GM18870 (cell line): ENCODE data around the gene FNDC3B.

ENCODE experiments used
- ATAC-seq: cut with Tn5 transposase; IDR thresholded peaks from one replicate; pipeline ENCODE4 v1.9.1; 2021; ENCODE audit warnings: moderate library complexity; ENCODE audit not compliant: unreplicated experiment

The FNDC3B gene

DNA sequence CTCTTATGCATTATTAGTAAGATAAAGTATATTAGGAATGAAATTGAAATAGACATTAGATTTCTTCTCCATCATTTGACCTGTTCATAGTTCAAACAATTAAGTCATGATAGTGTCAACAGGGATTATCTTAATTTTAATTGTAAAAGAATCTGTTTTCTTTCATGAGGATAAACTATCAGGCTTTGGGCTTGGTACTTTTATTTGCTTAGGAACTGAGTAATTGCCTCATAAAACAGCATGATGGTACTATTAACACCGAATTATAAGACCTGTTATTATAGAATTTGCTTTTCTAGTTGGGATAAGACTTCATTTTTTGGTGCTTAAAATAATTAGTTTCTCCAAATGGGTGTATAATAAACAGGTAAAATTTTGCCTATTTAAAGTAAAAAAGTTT is 71.8 kb downstream of the FNDC3B start:
- no peak for ATAC-seq

DNA sequence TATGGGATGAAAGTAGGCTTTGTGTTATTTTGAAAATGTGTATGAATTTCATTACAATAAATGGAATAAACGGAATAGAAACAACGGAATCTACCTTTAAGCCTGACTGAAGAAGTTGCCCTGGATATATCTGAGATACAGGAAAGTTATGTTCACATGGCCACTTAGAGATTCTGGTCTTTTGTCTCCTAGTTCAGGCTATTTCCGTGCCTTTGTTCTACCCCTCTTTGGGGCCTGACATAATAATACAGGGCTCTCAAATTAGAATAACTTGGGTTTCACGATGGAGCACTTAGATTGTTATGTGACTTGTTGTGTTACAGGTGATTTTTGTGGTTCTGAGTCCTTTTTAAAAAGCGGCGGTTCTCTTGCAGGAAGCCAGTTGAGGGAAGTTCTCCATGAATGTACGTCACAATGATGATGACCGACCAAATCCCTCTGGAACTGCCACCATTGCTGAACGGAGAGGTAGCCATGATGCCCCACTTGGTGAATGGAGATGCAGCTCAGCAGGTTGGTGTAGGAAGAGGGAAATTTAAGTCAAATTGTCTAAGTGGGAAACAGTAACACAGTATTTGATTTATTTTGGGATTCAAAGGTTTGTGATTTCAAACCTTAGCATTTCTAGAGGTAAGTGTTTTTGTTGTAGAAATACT is 72.8 kb downstream of the FNDC3B start:
- no peak for ATAC-seq

DNA sequence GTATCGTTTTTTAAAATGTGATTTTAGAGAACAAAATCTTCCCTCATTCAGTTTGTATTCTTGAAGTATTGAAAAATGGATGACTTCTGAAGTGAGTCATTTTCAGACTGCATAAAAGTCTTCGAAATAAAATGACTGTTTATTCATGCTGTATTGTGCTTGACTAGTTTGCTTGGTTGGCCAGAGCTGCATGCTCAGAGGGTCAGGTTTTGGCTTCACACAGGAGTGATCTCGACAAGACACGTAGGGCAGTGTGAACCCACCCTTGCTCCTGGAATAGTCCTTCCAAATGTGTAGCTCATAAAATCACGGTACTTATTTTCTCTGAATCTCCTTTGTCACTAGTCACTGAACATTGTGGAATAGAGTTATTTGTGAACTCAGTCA is 73.3 kb downstream of the FNDC3B start:
- no peak for ATAC-seq

DNA sequence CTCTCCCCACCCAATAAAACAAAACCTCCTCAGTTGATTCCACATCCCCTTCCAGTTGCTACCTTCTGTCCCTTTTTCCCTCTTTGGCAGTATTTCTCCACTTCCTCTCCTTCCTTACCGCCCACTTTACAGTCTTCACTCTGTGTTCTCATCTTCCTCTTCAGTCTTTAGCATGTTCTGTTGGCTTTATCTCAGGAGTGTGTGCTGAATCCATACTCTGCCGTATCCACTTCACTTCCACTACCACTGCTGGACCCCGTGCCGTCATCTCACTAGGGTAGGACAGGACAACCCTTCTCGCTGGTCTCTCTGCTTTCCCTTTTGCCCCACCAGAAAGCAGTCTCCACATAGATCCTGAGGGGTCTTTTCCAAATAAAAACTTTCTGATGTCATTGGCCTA is 74.3 kb downstream of the FNDC3B start:
- no peak for ATAC-seq

DNA sequence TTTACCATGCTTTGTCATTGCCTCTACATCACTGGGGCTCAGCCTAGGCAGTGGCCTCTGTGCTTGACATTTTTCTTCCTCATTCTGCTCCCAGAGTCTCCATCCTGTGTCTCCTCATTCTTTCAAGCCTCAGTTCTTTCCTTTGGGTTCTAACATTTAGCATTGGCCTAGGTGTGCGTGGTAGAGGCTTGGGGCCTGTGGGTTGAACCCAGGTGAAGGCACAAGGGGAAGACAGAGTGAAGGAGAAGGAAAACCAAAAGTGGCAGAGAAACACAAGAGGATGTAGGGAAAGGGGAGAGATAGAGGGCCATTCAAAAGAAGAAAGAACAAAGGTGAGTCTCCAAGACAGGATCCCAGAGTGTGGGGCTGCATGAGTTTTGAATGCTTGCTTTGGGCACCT is 75.7 kb downstream of the FNDC3B start:
- no peak for ATAC-seq

DNA sequence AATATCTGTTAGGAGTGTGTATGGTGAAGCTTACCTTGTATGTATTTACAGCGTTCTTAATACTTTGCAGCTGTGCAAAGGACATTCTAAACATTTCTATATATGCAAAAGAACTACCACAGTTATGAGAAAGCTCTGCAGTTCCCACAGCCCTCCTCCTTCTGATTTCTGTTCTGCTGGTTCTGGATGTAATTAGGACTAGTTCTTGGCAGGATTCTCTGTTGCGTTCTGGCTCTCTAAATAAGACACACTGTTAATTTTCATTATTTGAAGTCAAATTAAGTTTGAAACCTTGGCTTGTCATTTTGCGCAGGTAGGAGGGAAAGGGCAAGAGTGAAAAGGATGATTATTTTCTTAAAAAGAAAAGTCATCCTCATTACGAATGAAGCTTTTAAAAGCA is 76.4 kb downstream of the FNDC3B start:
- ATAC-seq, result no peak

DNA sequence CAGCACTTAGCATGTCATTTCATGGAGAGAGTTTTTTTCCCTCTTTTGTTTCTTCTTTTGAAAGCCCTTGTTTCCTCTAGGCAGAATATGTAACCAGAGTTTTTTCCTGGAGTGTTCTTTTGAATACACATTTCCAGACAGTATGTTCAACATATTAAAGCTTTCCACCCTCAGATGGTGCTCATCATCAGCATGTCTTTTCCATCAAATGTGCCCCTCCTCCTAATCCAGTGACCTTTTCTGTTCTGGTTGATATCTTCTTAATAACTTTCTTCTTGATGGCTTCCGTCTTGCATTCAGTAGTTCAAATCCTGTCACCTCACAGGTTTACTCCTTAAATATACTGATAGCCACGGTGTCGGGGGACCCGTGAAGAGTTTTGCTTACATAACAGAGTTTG is 78.6 kb downstream of the FNDC3B start:
- no peak for ATAC-seq

DNA sequence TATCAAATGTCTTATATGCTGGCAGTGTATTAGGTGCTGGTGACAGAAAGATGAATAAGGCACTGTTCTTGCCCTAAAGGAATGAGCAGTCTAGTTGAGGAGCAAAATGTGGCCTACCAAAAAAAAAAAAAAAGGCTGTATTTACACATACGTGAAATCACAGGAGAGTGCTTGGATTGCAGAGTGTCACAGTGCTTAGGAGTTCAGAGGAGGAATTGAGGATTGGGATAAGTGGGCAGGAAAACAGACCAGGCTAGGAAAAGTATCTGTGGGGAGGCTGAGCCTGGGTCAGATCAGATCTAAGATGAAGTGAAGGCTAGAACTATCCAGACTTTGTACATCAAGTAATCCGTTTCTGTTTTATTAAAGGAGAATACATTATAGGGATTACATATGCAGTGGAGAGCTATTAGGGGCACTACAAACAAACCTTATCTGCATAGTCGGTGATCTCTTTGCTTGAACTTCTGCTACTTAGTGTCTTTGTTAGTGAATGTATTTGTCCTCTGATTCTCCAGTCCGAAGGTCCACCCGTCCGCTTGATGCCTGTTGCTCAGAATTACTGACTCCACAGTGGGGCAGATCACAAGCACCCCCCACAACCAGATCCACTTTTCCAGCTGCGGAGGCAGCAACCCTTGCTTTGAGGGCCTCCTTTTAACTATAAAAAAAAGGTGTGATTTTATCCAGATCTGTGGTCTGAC is 80.0 kb downstream of the FNDC3B start:
- no peak for ATAC-seq

DNA sequence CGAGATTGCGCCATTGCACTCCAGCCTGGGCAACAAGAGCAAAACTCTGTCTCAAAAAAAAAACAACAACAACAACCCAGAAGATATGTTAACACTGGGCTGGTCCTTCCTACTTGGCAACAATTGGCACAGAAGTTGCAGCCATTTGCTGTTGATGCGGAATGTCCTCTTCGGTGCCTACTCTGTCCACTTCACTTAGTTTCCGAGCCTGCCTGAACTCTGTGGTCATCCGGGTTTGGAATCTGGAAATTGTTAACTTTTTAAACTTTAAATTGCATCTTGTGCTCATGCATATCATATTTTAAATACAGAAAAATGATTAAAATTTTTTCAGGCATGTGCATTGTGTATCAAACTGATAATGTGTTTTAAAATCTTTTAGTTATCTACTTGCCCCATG is 81.5 kb downstream of the FNDC3B start:
- no peak for ATAC-seq

DNA sequence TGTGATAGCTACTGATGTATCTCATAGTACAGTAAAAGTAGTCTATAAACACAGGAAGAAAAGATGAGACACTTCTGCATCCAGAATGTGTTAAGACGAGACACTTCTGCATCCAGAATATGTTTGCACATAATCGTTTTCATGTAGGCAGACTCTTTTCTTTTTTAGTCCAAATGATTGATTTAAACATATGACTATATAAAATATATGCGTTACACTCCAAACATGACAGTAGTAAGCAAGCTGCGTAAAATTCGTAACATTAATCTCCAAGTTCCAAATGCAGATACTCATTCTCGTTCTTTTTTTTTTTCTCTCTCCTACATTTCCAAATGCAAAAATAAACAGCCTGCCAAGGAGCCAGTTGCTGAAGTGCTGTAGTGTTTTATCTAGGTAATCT is 82.6 kb downstream of the FNDC3B start:
- ATAC-seq, result no peak

DNA sequence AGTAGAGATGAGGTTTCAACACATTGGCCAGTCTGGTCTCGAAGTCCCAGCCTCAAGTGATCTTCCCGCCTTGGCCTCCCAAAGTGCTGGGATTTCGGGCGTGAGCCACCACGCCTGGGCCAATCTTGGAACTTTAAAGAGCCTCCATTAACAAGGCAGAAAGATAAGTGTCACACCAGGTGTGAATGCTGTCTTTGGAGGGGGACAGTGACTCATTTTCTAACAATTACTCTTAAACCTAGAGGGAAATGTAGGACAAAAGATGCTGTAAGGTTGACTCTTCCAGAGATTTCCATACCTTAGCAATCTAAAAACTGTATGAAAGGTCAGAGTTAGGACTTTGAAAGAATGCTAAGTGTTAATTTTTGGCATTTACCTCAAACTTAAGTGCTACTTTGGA is 84.9 kb downstream of the FNDC3B start:
- ATAC-seq, result no peak

DNA sequence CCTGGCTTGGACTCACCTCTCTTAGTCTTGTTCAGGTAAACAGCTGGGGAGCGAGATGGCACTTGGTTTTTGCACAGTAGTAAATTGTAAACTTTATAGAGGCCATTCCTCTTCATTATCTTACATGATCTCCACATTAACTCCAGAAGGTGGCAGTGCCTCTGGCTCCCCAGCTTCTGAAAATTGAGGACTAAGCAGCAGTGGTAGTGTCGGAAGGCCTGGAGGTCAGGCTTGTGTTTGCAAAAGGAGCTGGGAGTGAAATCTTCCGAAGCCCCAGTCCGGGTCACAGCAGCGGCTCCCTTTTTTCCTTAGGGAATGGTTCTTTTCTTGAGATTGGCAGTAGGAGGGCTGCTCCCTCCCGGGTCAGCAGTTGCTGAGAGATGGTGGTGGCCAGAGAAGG is 85.7 kb downstream of the FNDC3B start:
- no peak for ATAC-seq

DNA sequence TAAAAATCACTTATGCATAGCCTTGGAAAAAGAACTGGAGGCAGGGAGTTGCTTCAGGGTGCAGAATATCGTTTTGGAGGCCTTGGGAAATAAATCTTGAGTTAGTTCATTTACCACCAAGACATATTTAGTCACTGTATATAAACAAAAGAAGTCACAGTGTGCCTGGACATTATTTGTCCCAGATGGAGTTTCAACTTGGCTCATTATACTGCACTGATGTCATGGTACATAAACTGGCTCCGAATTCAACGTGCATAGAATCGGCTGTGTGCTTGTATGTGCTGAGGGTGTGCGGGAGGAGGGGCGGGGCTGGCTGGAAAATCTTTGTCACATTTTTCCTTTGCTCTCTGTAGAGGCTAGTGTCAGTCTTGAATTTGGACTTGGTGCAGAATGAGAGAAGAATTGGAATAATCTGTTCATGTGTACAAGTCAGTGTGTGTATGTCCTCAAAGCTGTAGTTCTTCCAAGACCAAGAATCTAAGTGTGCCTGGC is 86.6 kb downstream of the FNDC3B start:
- ATAC-seq, result no peak

DNA sequence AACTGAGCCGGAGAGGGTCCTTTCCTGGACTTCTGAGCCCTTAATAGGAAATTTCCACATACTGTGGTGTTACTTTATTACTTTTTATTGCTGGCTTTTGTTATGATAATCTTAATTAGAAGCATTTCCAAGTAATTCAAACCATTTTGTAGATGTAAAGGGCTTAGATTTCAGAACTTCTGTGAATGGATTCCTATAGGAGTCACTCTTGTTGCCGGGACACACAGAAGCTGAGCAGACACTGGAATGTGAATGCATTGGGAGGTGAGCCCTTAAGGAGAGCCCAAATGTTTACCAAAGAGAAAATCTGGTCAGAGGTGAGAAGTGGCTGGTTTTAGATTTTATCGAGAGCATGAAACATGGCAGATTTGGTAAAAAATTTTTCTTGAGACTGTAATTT is 87.4 kb downstream of the FNDC3B start:
- ATAC-seq, result no peak

DNA sequence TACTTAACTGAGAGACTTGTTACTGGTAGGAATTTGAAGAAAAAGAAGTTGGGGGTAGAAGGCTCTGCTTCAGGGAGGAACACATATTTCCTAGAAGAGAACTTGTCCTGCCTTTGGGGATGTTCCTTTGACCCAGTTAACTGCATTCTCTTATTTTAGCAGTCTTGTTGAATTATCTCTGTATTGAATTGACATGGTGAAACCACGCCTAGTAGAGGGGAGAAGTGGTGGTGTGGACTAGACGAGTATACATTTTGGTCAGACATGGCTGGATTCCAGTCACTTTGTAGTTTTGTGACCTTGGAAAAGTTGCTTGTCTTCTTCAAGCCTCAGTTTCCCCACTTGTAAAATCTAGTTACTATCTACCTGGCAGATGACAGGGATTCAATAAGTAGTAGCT is 87.8 kb downstream of the FNDC3B start:
- ATAC-seq, result no peak

DNA sequence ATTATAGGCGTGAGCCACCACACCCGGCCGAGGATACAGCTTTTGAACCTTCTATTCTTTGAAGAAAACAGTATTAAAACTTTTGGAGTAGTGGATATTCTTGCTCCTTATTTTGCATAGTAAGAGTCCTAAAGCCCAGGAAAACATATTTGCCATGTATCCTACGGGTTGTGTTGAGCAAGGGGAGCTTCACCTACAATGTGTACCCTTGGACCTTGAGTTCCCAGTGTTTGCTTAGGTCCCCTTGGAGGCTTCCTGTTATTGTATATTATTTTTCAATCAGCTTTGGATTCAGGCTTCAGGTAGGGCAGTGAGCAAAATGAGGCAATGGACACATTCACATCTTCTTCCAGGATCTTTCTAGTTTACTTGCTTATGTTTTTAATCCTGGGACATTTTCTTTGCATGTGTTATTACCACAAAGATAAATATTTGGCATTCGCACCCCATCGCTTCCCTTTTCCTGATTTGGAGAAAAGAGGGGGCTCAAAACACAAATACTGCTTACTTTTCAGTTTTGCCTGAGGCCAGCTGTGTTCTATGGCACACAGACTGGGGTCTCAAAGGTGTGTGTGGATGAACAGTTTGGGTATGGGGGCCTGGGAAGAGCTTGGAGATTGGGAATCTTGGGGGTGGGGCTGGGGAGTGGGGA is 88.7 kb downstream of the FNDC3B start:
- ATAC-seq, result no peak

DNA sequence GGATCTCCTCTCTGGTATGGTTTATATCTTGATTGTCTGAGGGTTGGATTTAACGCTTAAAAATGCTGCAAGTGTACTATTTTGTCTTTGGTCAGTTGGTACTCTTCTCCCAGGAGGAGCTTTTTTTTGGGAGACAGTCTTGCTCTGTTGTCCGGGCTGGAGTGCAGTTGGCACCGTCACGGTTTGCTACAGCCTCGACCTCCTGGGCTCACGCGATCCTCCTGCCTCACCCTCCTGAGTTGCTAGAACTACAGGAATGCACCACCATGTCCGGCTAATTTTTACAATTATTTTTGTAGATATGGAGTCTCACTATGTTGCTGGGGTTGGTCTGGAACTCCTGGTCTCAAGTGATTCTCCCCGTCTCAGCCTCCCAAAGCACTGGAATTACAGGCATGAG is 89.5 kb downstream of the FNDC3B start:
- ATAC-seq, result no peak

DNA sequence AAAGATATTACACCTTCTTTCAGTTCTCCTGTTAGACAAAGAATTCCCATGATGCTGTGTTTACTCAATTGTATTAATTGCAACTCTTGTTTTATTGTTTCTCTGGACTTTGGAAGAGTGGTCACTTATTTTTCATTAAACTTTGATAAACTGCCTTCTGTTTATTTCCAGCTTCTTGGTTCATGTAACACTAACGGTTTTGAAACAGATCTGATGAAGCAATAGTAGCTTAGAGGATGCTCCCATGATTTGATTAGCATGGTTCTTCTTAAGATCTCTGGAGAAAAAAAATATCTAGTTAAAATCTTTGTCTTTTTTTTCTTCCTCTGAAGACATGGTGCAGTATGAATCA is 90.1 kb downstream of the FNDC3B start:
- no peak for ATAC-seq

DNA sequence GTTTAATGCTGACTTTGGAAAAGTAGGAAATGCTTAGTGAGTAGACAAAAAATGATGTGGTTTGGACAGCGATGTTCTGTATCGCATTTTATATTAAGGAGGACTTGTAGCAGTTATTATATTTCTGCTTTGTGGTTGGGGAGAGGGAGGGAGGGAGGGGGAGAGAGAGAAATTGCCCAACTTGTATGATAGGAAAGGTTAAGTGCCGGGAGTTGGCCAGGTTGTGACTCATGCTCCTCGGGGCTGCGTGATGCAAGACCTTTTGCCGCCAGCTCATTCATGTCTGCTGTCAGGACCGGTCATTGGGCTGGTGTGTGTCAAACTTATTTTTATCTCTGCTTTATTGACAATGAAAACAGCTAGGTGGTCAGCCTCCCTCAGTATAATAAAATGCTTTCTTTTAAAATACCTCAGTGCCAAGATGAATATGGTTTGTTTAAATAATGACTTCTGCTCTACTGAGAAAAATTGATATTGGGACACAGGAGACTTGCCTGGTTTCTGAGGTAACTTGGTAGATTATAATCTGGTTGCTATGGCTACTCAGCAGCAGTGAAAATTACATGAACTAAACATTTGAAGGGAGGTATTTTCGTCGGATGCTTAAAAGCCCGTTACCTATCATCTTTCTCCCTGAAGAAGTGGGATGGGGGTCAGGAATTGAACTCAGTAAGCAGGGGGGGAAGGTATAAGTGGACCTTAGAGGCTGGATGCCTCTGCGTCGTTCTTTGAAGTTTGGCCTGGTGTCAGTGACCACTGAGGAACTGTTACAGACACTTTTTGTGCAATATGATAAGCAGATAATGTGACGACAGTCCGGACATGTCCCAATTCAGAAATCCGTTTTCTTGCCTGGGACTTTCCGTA is 90.7 kb downstream of the FNDC3B start:
- ATAC-seq, result no peak

DNA sequence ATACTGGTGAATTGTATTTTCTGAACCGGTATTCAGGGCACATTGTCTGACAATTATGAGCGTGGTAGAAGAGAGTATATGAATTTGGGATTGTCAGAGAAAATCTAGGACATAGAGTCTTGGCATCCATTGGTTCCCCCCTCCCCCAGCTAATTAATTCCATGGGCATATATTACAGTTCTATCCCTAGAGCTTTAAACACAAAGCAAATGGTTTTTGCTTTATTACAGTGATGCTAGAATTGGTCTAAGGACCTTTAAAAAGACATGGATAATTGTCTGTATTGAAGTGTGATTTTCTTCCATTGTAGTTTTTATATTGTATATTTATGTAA is 91.3 kb downstream of the FNDC3B start:
- ATAC-seq, result no peak

DNA sequence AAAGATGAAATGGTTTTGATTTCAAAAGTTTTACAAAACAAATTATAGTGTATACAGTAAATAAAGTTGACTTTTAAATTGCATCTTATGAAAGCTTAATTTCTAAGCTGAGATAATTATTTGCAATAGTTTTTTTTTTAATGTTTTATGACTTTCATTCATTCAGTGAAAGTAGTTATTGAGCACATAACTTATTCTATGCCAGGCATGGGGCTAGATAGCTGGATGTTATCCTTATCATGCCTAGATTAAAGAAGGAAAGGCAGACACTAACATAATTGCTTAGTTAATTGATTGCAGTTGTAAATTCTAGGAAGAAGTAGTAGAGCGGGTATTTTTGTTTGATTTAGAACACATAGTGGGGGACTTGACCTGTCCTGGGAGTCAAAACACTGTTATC is 92.4 kb downstream of the FNDC3B start:
- ATAC-seq, result no peak

DNA sequence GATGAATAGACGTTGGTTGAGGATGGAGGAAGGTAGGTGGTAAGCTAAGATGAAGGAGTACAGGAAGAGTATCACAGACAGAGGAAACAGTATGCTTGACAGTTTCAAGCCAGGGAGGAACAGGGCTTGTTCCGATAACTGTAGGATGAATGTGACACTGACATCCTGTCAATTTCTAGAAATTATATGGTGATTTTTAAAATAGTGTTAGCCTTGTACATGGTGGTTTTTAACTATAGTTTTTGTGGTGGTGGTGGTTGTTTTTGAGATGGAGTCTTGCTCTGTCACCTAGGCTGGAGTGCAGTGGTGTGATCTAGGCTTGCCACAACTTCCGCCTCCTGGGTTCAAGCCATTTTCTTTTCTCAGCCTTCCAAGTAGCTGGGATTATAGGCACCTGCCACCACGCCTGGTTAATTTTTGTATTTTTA is 92.8 kb downstream of the FNDC3B start:
- no peak for ATAC-seq
